ENCODE measurements around the gene INHBC.
A peak's percentile ranks its signal among the peaks of the same experiment; 100 is the strongest.

INHBC gene

GRCh38 chr12:57452937-57453509, 18.4 kb downstream of the INHBC start (continued):
- TF ChIP-seq CTCF (tag by site-specific recombination; IDR thresholded peaks at IDR 0.05) (peak; percentile 85), ZNF660 (tag by site-specific recombination; IDR thresholded peaks at IDR 0.05) (no peak), KLF9 (tag by site-specific recombination; IDR thresholded peaks at IDR 0.05; ENCODE audit: low read depth) (no peak), ZSCAN23 (tag by site-specific recombination; IDR thresholded peaks at IDR 0.05) (no peak), ZNF654 (tag by site-specific recombination; IDR thresholded peaks at IDR 0.05; ENCODE audit: low read depth) (peak; percentile 86), ZNF747 (tag by site-specific recombination; IDR thresholded peaks at IDR 0.05) (no peak), ZFHX2 (tag by site-specific recombination; conservative IDR thresholded peaks at IDR 0.05) (no peak), ZSCAN16 (tag by site-specific recombination; IDR thresholded peaks at IDR 0.05) (no peak), YY1 (tag by site-specific recombination; IDR thresholded peaks at IDR 0.05) (no peak), ZNF138 (tag by site-specific recombination; IDR thresholded peaks at IDR 0.05; ENCODE audit: borderline replicate concordance) (no peak), ZNF610 (tag by site-specific recombination; IDR thresholded peaks at IDR 0.05; ENCODE audit: borderline replicate concordance) (no peak), ZNF23 (tag by site-specific recombination; IDR thresholded peaks at IDR 0.05; ENCODE audit: borderline replicate concordance) (no peak), ZBTB1 (tag by site-specific recombination; IDR thresholded peaks at IDR 0.05) (no peak), ZNF600 (tag by site-specific recombination; IDR thresholded peaks at IDR 0.05) (no peak), ZNF501 (tag by site-specific recombination; IDR thresholded peaks at IDR 0.05) (no peak; the same call in 1 of the 2 replicates), KLF17 (tag by site-specific recombination; IDR thresholded peaks at IDR 0.05) (no peak), ZNF707 (tag by site-specific recombination; IDR thresholded peaks at IDR 0.05) (no peak), HIC1 (tag by site-specific recombination; IDR thresholded peaks at IDR 0.05) (no peak), GLI4 (tag by site-specific recombination; IDR thresholded peaks at IDR 0.05) (no peak), TCF7L2 (IDR thresholded peaks at IDR 0.05; ENCODE audit: borderline replicate concordance, low read depth, low read length) (no peak), EGR2 (tag by site-specific recombination; IDR thresholded peaks at IDR 0.05; ENCODE audit: low read depth) (no peak), ZNF121 (tag by site-specific recombination; IDR thresholded peaks at IDR 0.05) (no peak), ZSCAN4 (tag by site-specific recombination; IDR thresholded peaks at IDR 0.05) (no peak), ZNF830 (tag by site-specific recombination; IDR thresholded peaks at IDR 0.05; ENCODE audit: low read depth) (no peak), REST (tag by site-specific recombination; IDR thresholded peaks at IDR 0.05) (peak; percentile 46; the same call in 1 of the 2 replicates), ZIC2 (tag by site-specific recombination; IDR thresholded peaks at IDR 0.05) (no peak), ZNF558 (tag by site-specific recombination; IDR thresholded peaks at IDR 0.05) (no peak)
